HepG2 (cell line): ENCODE data around the gene DENND5B. TPM values are rescaled to one million over a fixed set of nuclear protein-coding genes. Genes with fewer than 3 reads are reported as not detected.

Source experiments
- ATAC-seq: fragments of 200-7000 bp; cut with Tn5 transposase; 3 replicates; pipeline ENCODE4 v1.9.1; 2020; ENCODE audit warnings: mild to moderate bottlenecking, moderate library complexity
- BruUV-seq: library from RNA; stranded (reverse); fragments of 400-500 nt; replicated peaks from 2 replicates; lab custom pipeline; 2021; lab: Mats Ljungman, UMichigan
- CTCF ChIA-PET: fragments of 300-600 bp; formaldehyde crosslinking; extraction: SDS; loops from one replicate; lab custom pipeline; 2021; ENCODE audit warnings: low total read pairs, inconsistent platforms, low intra/inter-chr PET ratio; lab: Yijun Ruan, JAX
- POLR2A ChIA-PET: fragments of 350-600 bp; sonication (Branson Sonifier 250); formaldehyde crosslinking; loops from one replicate; lab custom pipeline; 2020; ENCODE audit warnings: antibody characterized with exemption, inconsistent platforms; lab: Yijun Ruan, JAX
- DNase-seq: peaks from one replicate; pipeline ENCODE4 v3.0.0-alpha.2; 2015; ENCODE audit warnings: low spot score
- FAIRE-seq: peaks from 3 replicates; lab custom pipeline; 2011; peaks lifted over from hg19 to GRCh38; lab: Jason Lieb, UNC
- H2AFZ ChIP-seq: one replicate; pipeline ENCODE4 v1.6.1; 2011; ENCODE audit warnings: low read length, inconsistent platforms
- H3K27ac ChIP-seq: fragments of 300-600 bp; 3 replicates; pipeline ENCODE4 v1.8.0; 2011; ENCODE audit warnings: mixed run types, mild to moderate bottlenecking, mixed read lengths, low read length, inconsistent platforms; ENCODE audit not compliant: insufficient read depth; ENCODE audit errors: extremely low read length
- H3K27me3 ChIP-seq, 2 experiments: fragments of 200-600 bp in 1 of 2; 2 replicates in 1 of 2; 3 replicates in 1 of 2; pipeline versions ENCODE4 v1.6.0 to v1.8.0; 2011; ENCODE audit warnings: low read length in 2 of 2, mild to moderate bottlenecking in 2 of 2, moderate library complexity in 2 of 2, inconsistent platforms in 1 of 2; ENCODE audit not compliant: insufficient read depth in 2 of 2, control insufficient read depth in 1 of 2
- H3K36me3 ChIP-seq, 2 experiments: fragments of 200-600 bp in 1 of 2; replicated peaks in 1 of 2; 2 replicates in 1 of 2; 3 replicates in 1 of 2; pipeline versions ENCODE4 v1.5.1 to v1.8.0; 2011; ENCODE audit warnings: low read length in 2 of 2, inconsistent platforms in 1 of 2; ENCODE audit not compliant: insufficient read depth in 2 of 2, control insufficient read depth in 1 of 2
- H3K4me1 ChIP-seq: 2 replicates; pipeline ENCODE4 v1.5.1; 2012; ENCODE audit warnings: low read length, inconsistent platforms; ENCODE audit not compliant: insufficient read depth
- H3K4me2 ChIP-seq: 2 replicates; pipeline ENCODE4 v1.6.0; 2011; ENCODE audit warnings: low read depth, low read length, inconsistent platforms
- H3K4me3 ChIP-seq, 3 experiments: fragments of 200-600 bp in 1 of 3; sonication (generic), shearing (Covaris generic) in 1 of 3; replicated peaks in 1 of 3; 2 replicates each; pipeline ENCODE4 v1.5.1; 2011 to 2016; ENCODE audit warnings: low read length in 3 of 3, inconsistent platforms in 2 of 3, low read depth in 2 of 3, mild to moderate bottlenecking in 2 of 3, control low read depth in 1 of 3, mixed read lengths in 1 of 3; ENCODE audit not compliant: insufficient read depth in 1 of 3
- H3K79me2 ChIP-seq: one replicate; pipeline ENCODE4 v1.6.1; 2011; ENCODE audit warnings: low read length, inconsistent platforms; ENCODE audit not compliant: insufficient read depth
- H3K9ac ChIP-seq: 2 replicates; pipeline ENCODE4 v1.6.0; 2011; ENCODE audit warnings: mild to moderate bottlenecking, low read depth, low read length, inconsistent platforms; ENCODE audit not compliant: insufficient read depth
- H3K9me3 ChIP-seq: 2 replicates; pipeline ENCODE4 v1.5.1; 2012; ENCODE audit warnings: mild to moderate bottlenecking, low read length
- H4K20me1 ChIP-seq: 2 replicates; pipeline ENCODE4 v1.6.0; 2011; ENCODE audit warnings: inconsistent platforms, mild to moderate bottlenecking, low read length, moderate library complexity; ENCODE audit not compliant: insufficient read depth
- ATF1 ChIP-seq: IDR thresholded peaks from 2 replicates; pipeline ENCODE4 v1.6.1; 2016; ENCODE audit warnings: mild to moderate bottlenecking, control low read depth
- HDAC6 ChIP-seq: fragments of 200-600 bp; sonication (generic); IDR thresholded peaks from 2 replicates; pipeline ENCODE4 v1.7.0; 2017; ENCODE audit warnings: mild to moderate bottlenecking, antibody characterized with exemption, low read length, low read depth
- HNRNPUL1 ChIP-seq: fragments of 200-400 bp; formaldehyde crosslinking; IDR thresholded peaks from 2 replicates; pipeline ENCODE4 v1.6.1; 2017; ENCODE audit warnings: low read depth, mild to moderate bottlenecking, low read length, moderate library complexity
- MED8 ChIP-seq: sonication (generic); formaldehyde crosslinking; IDR thresholded peaks from 2 replicates; pipeline ENCODE4 v1.8.1; 2023; ENCODE audit warnings: mild to moderate bottlenecking, missing genetic modification reagents; ENCODE audit not compliant: insufficient replicate concordance
- MXI1 ChIP-seq: IDR thresholded peaks from 3 replicates; pipeline ENCODE4 v1.6.1; 2012; ENCODE audit warnings: low read depth, low read length, inconsistent platforms, borderline replicate concordance
- MYNN ChIP-seq: sonication (generic); formaldehyde crosslinking; IDR thresholded peaks from 2 replicates; pipeline ENCODE4 v1.4.0; 2020; ENCODE audit warnings: mild to moderate bottlenecking, low read depth, missing genetic modification reagents
- NFE2L1 ChIP-seq: sonication (generic); formaldehyde crosslinking; IDR thresholded peaks from 2 replicates; pipeline ENCODE4 v1.4.0; 2020; ENCODE audit warnings: missing genetic modification reagents, mild to moderate bottlenecking, borderline replicate concordance
- POGZ ChIP-seq: sonication (generic); formaldehyde crosslinking; IDR thresholded peaks from 2 replicates; pipeline ENCODE4 v1.4.0; 2020; ENCODE audit warnings: mild to moderate bottlenecking, missing genetic modification reagents
- RBFOX2 ChIP-seq: fragments of 200-400 bp; formaldehyde crosslinking; IDR thresholded peaks from 2 replicates; pipeline ENCODE4 v1.6.1; 2017; ENCODE audit warnings: low read depth, mild to moderate bottlenecking, low read length
- SMARCC2 ChIP-seq: fragments of 450-650 bp; IDR thresholded peaks from 2 replicates; pipeline ENCODE4 v1.6.1; 2017; ENCODE audit warnings: antibody characterized with exemption, mild to moderate bottlenecking
- SRSF4 ChIP-seq: fragments of 200-400 bp; formaldehyde crosslinking; IDR thresholded peaks from one replicate; pipeline ENCODE4 v1.6.1; 2018; ENCODE audit warnings: mild to moderate bottlenecking, low read depth, low read length, moderate library complexity; ENCODE audit not compliant: poor library complexity, severe bottlenecking
- TBX2 ChIP-seq: sonication (generic); formaldehyde crosslinking; IDR thresholded peaks from 2 replicates; pipeline ENCODE4 v1.5.0; 2020; ENCODE audit warnings: missing genetic modification reagents, mild to moderate bottlenecking, borderline replicate concordance
- TCF7L2 ChIP-seq: IDR thresholded peaks from 2 replicates; pipeline ENCODE4 v1.6.1; 2011; ENCODE audit warnings: mild to moderate bottlenecking, low read depth, low read length, moderate library complexity
- ZFAT ChIP-seq: sonication (generic); formaldehyde crosslinking; conservative IDR thresholded peaks from 2 replicates; pipeline ENCODE4 v1.8.1; 2023; ENCODE audit warnings: missing genetic modification reagents, inconsistent platforms
- ZNF350 ChIP-seq: sonication (generic); formaldehyde crosslinking; IDR thresholded peaks from 2 replicates; pipeline ENCODE4 v1.4.0; 2020; ENCODE audit warnings: mild to moderate bottlenecking, low read depth, missing genetic modification reagents, borderline replicate concordance
- in situ Hi-C: cut with HindIII; loops from 2 replicates; pipeline ENCODE4 v1.10.0; 2017; ENCODE audit warnings: low pct_unique_long_range_greater_than_20kb; ENCODE audit not compliant: extremely low pct_ligation_motif_present
- intact Hi-C: fragments of 100-400 bp; cut with micrococcal nuclease; formaldehyde crosslinking; loops from one replicate; pipeline ENCODE4 v1.10.0; 2022; ENCODE audit not compliant: unreplicated experiment
- polyA plus RNA-seq, 8 experiments: library from polyadenylated mRNA; depleted of rRNA in 3 of 8; stranded (reverse) in 7 of 8; unstranded in 1 of 8; fragments of >200 nt; fragmentation: Illumina TruSeq in 4 of 8; extraction: Trizol in 4 of 8; gene quantifications; 2 replicates each; pipeline versions ENCODE4 v1.2.1 to v1.2.3, GENCODE V29; 2011 to 2016; ENCODE audit warnings: low read depth in 4 of 8, missing spikeins in 1 of 8, mixed read lengths in 1 of 8; ENCODE audit not compliant: insufficient read depth in 1 of 8
- total RNA-seq, 5 experiments: library from RNA; depleted of rRNA; stranded (reverse); fragments of >200 nt; fragmentation: Illumina TruSeq; extraction: Trizol; gene quantifications; 2 replicates each; pipeline ENCODE4 v1.2.3, GENCODE V29; 2016; ENCODE audit warnings: low read depth in 1 of 5
- TF ChIP-seq, protein P1 (sequence below): sonication (generic); formaldehyde crosslinking; IDR thresholded peaks from 2 replicates; pipeline ENCODE4 v1.4.0; 2020; ENCODE audit warnings: missing genetic modification reagents

DENND5B gene
- total and polyA plus RNA-seq, 2 of the 13 experiments (the other 11 are each of a cell fraction or from before 2014, with no cell fraction given): 14.7 to 18.7 TPM

GRCh38 chr12:31470459-31470858 is 120.5 kb downstream of the DENND5B start:
- ChIA-PET CTCF (no interaction called here), POLR2A (no interaction called here)
- intact Hi-C loops: no loop called here
- H3K27ac ChIP-seq: no peak overlapping the region
- H3K4me1 ChIP-seq: peaks cover 29% of the 10 kb centered on the region
- no peak for ATAC-seq
- H3K27me3 ChIP-seq: no peaks in the 10 kb centered on the region
- no peak overlapping the region for H3K4me2 ChIP-seq
- H4K20me1 ChIP-seq: no peaks in the 10 kb centered on the region
- no peak for DNase-seq
- no peak overlapping the region for H2AFZ ChIP-seq
- H3K79me2 ChIP-seq: no peaks in the 10 kb centered on the region
- no peak overlapping the region for H3K4me3 ChIP-seq
- no peaks in the 10 kb centered on the region; a peak in 1 of 5 replicates for H3K36me3 ChIP-seq
- in situ Hi-C loops: no loop called here
- no TSS peak for BruUV-seq
- FAIRE-seq: no peak
- no peak overlapping the region for H3K9ac ChIP-seq
- H3K9me3 ChIP-seq: no peaks in the 10 kb centered on the region
- TF ChIP-seq ZNF350 (CRISPR knock-in tag) (no peak), RBFOX2 (no peak), NFE2L1 (no peak), TBX2 (no peak), HNRNPUL1 (no peak), ZFAT (CRISPR knock-in tag) (no peak), HDAC6 (no peak), SRSF4 (no peak), MYNN (no peak), ATF1 (no peak), SMARCC2 (no peak), TCF7L2 (no peak), MED8 (no peak), POGZ (no peak), MXI1 (no peak)
- TF ChIP-seq, protein P1, sequence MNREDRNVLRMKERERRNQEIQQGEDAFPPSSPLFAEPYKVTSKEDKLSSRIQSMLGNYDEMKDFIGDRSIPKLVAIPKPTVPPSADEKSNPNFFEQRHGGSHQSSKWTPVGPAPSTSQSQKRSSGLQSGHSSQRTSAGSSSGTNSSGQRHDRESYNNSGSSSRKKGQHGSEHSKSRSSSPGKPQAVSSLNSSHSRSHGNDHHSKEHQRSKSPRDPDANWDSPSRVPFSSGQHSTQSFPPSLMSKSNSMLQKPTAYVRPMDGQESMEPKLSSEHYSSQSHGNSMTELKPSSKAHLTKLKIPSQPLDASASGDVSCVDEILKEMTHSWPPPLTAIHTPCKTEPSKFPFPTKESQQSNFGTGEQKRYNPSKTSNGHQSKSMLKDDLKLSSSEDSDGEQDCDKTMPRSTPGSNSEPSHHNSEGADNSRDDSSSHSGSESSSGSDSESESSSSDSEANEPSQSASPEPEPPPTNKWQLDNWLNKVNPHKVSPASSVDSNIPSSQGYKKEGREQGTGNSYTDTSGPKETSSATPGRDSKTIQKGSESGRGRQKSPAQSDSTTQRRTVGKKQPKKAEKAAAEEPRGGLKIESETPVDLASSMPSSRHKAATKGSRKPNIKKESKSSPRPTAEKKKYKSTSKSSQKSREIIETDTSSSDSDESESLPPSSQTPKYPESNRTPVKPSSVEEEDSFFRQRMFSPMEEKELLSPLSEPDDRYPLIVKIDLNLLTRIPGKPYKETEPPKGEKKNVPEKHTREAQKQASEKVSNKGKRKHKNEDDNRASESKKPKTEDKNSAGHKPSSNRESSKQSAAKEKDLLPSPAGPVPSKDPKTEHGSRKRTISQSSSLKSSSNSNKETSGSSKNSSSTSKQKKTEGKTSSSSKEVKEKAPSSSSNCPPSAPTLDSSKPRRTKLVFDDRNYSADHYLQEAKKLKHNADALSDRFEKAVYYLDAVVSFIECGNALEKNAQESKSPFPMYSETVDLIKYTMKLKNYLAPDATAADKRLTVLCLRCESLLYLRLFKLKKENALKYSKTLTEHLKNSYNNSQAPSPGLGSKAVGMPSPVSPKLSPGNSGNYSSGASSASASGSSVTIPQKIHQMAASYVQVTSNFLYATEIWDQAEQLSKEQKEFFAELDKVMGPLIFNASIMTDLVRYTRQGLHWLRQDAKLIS (CRISPR knock-in tag): no peak
